GM23338 (cell line): ENCODE measurements around the gene FAM13B. TPM values are rescaled to one million over a fixed set of nuclear protein-coding genes. Genes with fewer than 3 reads are reported as not detected.

ENCODE experiments used
- ATAC-seq: fragments of 200-7000 bp; cut with Tn5 transposase; 3 replicates; pipeline ENCODE4 v1.9.1; 2020
- DNase-seq: peaks from one replicate; pipeline ENCODE4 v3.0.0-alpha.2; 2015; ENCODE audit warnings: low spot score
- H2AFZ ChIP-seq: fragments of 200-600 bp; sonication (generic); 2 replicates; pipeline ENCODE4 v1.8.0; 2016; ENCODE audit warnings: antibody characterized with exemption, mild to moderate bottlenecking, moderate library complexity
- H3F3A ChIP-seq: fragments of 200-600 bp; sonication (generic); replicated peaks from 2 replicates; pipeline ENCODE4 v1.8.0; 2017; ENCODE audit warnings: antibody characterized with exemption, mixed run types, low read depth
- H3K27ac ChIP-seq: fragments of 200-600 bp; sonication (generic); 2 replicates; pipeline ENCODE4 v1.6.1; 2016; ENCODE audit warnings: low read depth
- H3K27me3 ChIP-seq: fragments of 200-600 bp; sonication (generic); 2 replicates; pipeline ENCODE4 v1.8.0; 2016; ENCODE audit warnings: mild to moderate bottlenecking, mixed run types, moderate library complexity; ENCODE audit not compliant: insufficient read depth
- H3K36me3 ChIP-seq: fragments of 200-600 bp; sonication (generic); 2 replicates; pipeline ENCODE4 v1.8.0; 2016; ENCODE audit warnings: mild to moderate bottlenecking; ENCODE audit not compliant: insufficient read depth
- H3K4me1 ChIP-seq: fragments of 200-600 bp; sonication (generic); 2 replicates; pipeline ENCODE4 v1.8.0; 2016; ENCODE audit warnings: mild to moderate bottlenecking, moderate library complexity; ENCODE audit not compliant: insufficient read depth
- H3K4me2 ChIP-seq: fragments of 200-600 bp; sonication (generic); 2 replicates; pipeline ENCODE4 v1.7.1; 2017; ENCODE audit warnings: mixed run types
- H3K4me3 ChIP-seq: fragments of 200-600 bp; sonication (generic); 2 replicates; pipeline ENCODE4 v1.6.1; 2016; ENCODE audit warnings: mixed run types
- H3K79me2 ChIP-seq: fragments of 200-600 bp; sonication (generic); replicated peaks from 2 replicates; pipeline ENCODE4 v1.8.0; 2017; ENCODE audit warnings: mild to moderate bottlenecking; ENCODE audit not compliant: insufficient read depth
- H3K9me2 ChIP-seq: fragments of 200-600 bp; sonication (generic); 2 replicates; pipeline ENCODE4 v1.8.0; 2017; ENCODE audit not compliant: insufficient read depth
- H4K20me1 ChIP-seq: fragments of 200-600 bp; sonication (generic); replicated peaks from 2 replicates; pipeline ENCODE4 v1.8.0; 2017; ENCODE audit warnings: mild to moderate bottlenecking; ENCODE audit not compliant: insufficient read depth
- H3K27ac Mint-ChIP-seq: 2 replicates; pipeline ENCODE4 v1.8.0; 2020; ENCODE audit warnings: inconsistent platforms, mild to moderate bottlenecking, moderate library complexity, mixed read lengths
- H3K27me3 Mint-ChIP-seq: 3 replicates; pipeline ENCODE4 v1.8.0; 2022; ENCODE audit warnings: low read depth, mild to moderate bottlenecking, moderate library complexity, mixed read lengths, inconsistent platforms; ENCODE audit not compliant: insufficient read depth, poor library complexity
- H3K36me3 Mint-ChIP-seq: 3 replicates; pipeline ENCODE4 v1.8.0; 2021; ENCODE audit warnings: low read depth, mild to moderate bottlenecking, inconsistent platforms, moderate library complexity, mixed read lengths
- H3K4me1 Mint-ChIP-seq: 3 replicates; pipeline ENCODE4 v1.8.0; 2020; ENCODE audit warnings: mild to moderate bottlenecking, inconsistent platforms, mixed read lengths
- H3K4me3 Mint-ChIP-seq: 3 replicates; pipeline ENCODE4 v1.8.0; 2021; ENCODE audit warnings: moderate library complexity, mild to moderate bottlenecking, inconsistent platforms, mixed read lengths
- H3K9me3 Mint-ChIP-seq: 3 replicates; pipeline ENCODE4 v1.8.0; 2020; ENCODE audit warnings: moderate library complexity, mild to moderate bottlenecking, inconsistent platforms, mixed read lengths
- CREB1 ChIP-seq: fragments of 250-450 bp; sonication (Bioruptor Pico); IDR thresholded peaks from 2 replicates; pipeline ENCODE4 v1.5.0; 2020; ENCODE audit warnings: low read depth, mild to moderate bottlenecking, moderate library complexity
- EZH2 ChIP-seq: fragments of 200-600 bp; sonication (generic); IDR thresholded peaks from one replicate; pipeline ENCODE4 v1.8.0; 2017; ENCODE audit warnings: antibody characterized with exemption, mild to moderate bottlenecking, low read depth; ENCODE audit not compliant: unreplicated experiment
- POLR2AphosphoS5 ChIP-seq: IDR thresholded peaks from 2 replicates; pipeline ENCODE4 v1.6.1; 2016; ENCODE audit warnings: antibody characterized with exemption, low read depth
- ZNF114 ChIP-seq: fragments of 250-450 bp; sonication (Bioruptor Pico); IDR thresholded peaks from 2 replicates; pipeline ENCODE4 v1.5.0; 2020; ENCODE audit warnings: mild to moderate bottlenecking, moderate library complexity
- ZNF462 ChIP-seq: fragments of 250-450 bp; sonication (Bioruptor Pico); IDR thresholded peaks from 2 replicates; pipeline ENCODE4 v1.5.0; 2020; ENCODE audit warnings: mild to moderate bottlenecking, moderate library complexity
- long read RNA-seq: library from polyadenylated mRNA; unstranded; transcript quantifications from one replicate; pipeline ENCODE4 v2.0.0, GENCODE V29; 2020; ENCODE audit not compliant: unreplicated experiment
- polyA plus RNA-seq: library from polyadenylated mRNA; unstranded; fragments of >200 nt; fragmentation: Nextera tagmentation; extraction: Ambion mirVana; gene quantifications from 2 replicates; pipeline ENCODE4 v1.2.1, GENCODE V29; 2016
- total RNA-seq: library from RNA; depleted of rRNA; stranded (reverse); fragments of >200 nt; shearing (Covaris generic); gene quantifications from 2 replicates; pipeline ENCODE4 v1.2.3, GENCODE V29; 2014; rRNA removed
- TF ChIP-seq, protein P1 (sequence below), 2 experiments: fragments of 200-600 bp in 1 of 2; sonication (generic) in 1 of 2; conservative IDR thresholded peaks; 2 replicates each; pipeline versions ENCODE4 v1.5.1 to v1.6.1; 2016 to 2017; ENCODE audit warnings: antibody characterized with exemption in 2 of 2, low read depth in 2 of 2, mild to moderate bottlenecking in 2 of 2, moderate library complexity in 1 of 2

Gene FAM13B
- 24.6 and 30.2 TPM in 2 replicates for total RNA-seq
- polyA plus RNA-seq = 9.6 and 12.9 TPM in 2 replicates
- long read RNA-seq, partial matches to known transcripts = 0 of 7 reads
- long read RNA-seq, other reads (novel, unspliced or antisense) = 5 of 7 reads

GRCh38 chr5:138032572-138033385, at the start of gene FAM13B:
Gene FAM13B, minus strand, starts transcription at chr5:138033079. Its CDS starts 13,968 bp downstream, at chr5:138019111.
- peak within 1 kb of the TSS; percentile 99 for H3K27ac Mint-ChIP-seq
- H3K27me3 Mint-ChIP-seq = peaks cover 15% of the 10 kb centered on the region
- peaks cover 40% of the 10 kb centered on the region for H4K20me1 ChIP-seq
- peak within 1 kb of the TSS; percentile 99 for H3K27ac ChIP-seq
- H3K4me2 ChIP-seq = peak within 1 kb of the TSS; percentile 96
- H3K4me1 Mint-ChIP-seq = peaks cover 39% of the 10 kb centered on the region
- H3K36me3 ChIP-seq = peaks cover 3% of the 10 kb centered on the region; the same call in 1 of the 2 replicates
- peaks cover 8% of the 10 kb centered on the region; the same call in 2 of the 3 replicates for H3K36me3 Mint-ChIP-seq
- H3K27me3 ChIP-seq = no peaks in the 10 kb centered on the region
- peak within 1 kb of the TSS; percentile 95 for H3K4me3 Mint-ChIP-seq
- no peaks in the 10 kb centered on the region; the same call in 2 of the 3 replicates for H3K9me3 Mint-ChIP-seq
- no peaks in the 10 kb centered on the region for H3K9me2 ChIP-seq
- peak within 1 kb of the TSS; percentile 94 for H2AFZ ChIP-seq
- DNase-seq (peak; percentile 87), ATAC-seq (peak; percentile 75)
- peak; percentile 80 for TF ChIP-seq CREB1 (CRISPR knock-in tag)
- TF ChIP-seq ZNF114 (CRISPR knock-in tag) = no peak
- TF ChIP-seq POLR2AphosphoS5 = peak; percentile 96
- no peaks in the 10 kb centered on the region; the same call in none of the 2 replicates for H3F3A ChIP-seq
- peaks cover 45% of the 10 kb centered on the region for H3K79me2 ChIP-seq
- peaks cover 23% of the 10 kb centered on the region for H3K4me1 ChIP-seq
- peak within 1 kb of the TSS; percentile 77 for H3K4me3 ChIP-seq

DNA sequence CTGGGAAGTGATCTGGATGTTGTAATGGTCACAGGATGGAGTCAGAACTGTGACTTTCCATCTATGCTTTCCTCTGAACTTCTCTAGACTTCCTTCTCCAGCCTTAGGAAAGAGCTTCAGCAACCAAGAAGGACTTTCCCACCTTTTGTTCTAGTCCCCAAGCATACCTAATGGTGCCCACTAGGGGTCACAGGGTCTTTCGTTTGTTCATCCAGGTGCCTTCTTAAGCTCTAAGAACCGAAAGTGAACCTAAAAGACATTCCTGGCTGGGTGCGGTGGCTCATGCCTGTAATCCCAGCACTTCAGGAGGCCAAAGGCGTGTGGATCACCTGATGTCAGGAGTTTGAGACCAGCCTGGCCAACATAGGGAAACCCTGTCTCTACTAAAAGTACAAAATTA, 49.2 kb upstream of the FAM13B start:
- H3K4me1 ChIP-seq = peaks cover 16% of the 10 kb centered on the region; the same call in 1 of the 2 replicates
- DNase-seq (peak; percentile 76), ATAC-seq (peak; percentile 47)
- Mint-ChIP-seq H3K27ac (no peak overlapping the region), H3K4me1 (peaks cover 20% of the 10 kb centered on the region), H3K36me3 (no peaks in the 10 kb centered on the region), H3K27me3 (peaks cover 6% of the 10 kb centered on the region), H3K9me3 (no peaks in the 10 kb centered on the region), H3K4me3 (no peak overlapping the region)
- no peak overlapping the region for H2AFZ ChIP-seq
- H3K27me3 ChIP-seq = peaks cover 27% of the 10 kb centered on the region
- no peaks in the 10 kb centered on the region for H3K79me2 ChIP-seq
- H3K4me2 ChIP-seq = no peak overlapping the region
- no peaks in the 10 kb centered on the region for H3K36me3 ChIP-seq
- H4K20me1 ChIP-seq = no peaks in the 10 kb centered on the region; the same call in 1 of the 2 replicates
- TF ChIP-seq ZNF462 (CRISPR knock-in tag) (0 out of 2 replicates have a peak, but pooled peaks have one; percentile 40), EZH2 (no peak)
- TF ChIP-seq, protein P1, sequence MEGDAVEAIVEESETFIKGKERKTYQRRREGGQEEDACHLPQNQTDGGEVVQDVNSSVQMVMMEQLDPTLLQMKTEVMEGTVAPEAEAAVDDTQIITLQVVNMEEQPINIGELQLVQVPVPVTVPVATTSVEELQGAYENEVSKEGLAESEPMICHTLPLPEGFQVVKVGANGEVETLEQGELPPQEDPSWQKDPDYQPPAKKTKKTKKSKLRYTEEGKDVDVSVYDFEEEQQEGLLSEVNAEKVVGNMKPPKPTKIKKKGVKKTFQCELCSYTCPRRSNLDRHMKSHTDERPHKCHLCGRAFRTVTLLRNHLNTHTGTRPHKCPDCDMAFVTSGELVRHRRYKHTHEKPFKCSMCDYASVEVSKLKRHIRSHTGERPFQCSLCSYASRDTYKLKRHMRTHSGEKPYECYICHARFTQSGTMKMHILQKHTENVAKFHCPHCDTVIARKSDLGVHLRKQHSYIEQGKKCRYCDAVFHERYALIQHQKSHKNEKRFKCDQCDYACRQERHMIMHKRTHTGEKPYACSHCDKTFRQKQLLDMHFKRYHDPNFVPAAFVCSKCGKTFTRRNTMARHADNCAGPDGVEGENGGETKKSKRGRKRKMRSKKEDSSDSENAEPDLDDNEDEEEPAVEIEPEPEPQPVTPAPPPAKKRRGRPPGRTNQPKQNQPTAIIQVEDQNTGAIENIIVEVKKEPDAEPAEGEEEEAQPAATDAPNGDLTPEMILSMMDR (conservative IDR thresholded peaks at IDR 0.05; ENCODE audit: low read depth in 2 of 2) = peak; percentile 62
- no peaks in the 10 kb centered on the region for H3F3A ChIP-seq
- H3K4me3 ChIP-seq = no peak overlapping the region
- no peak overlapping the region for H3K27ac ChIP-seq
- H3K9me2 ChIP-seq = no peaks in the 10 kb centered on the region
